NCI-H1105 (cell line): ENCODE results near the gene GAREM1.
"Not testable (repeated sequence)": the region's sequence is repeated elsewhere in the genome, so short reads cannot be mapped to it uniquely, and the experiment has no call there.

Experiments
- DNase-seq: peaks from one replicate; lab custom pipeline; 2025; lab: John Stamatoyannopoulos, UW

Gene GAREM1

DNA sequence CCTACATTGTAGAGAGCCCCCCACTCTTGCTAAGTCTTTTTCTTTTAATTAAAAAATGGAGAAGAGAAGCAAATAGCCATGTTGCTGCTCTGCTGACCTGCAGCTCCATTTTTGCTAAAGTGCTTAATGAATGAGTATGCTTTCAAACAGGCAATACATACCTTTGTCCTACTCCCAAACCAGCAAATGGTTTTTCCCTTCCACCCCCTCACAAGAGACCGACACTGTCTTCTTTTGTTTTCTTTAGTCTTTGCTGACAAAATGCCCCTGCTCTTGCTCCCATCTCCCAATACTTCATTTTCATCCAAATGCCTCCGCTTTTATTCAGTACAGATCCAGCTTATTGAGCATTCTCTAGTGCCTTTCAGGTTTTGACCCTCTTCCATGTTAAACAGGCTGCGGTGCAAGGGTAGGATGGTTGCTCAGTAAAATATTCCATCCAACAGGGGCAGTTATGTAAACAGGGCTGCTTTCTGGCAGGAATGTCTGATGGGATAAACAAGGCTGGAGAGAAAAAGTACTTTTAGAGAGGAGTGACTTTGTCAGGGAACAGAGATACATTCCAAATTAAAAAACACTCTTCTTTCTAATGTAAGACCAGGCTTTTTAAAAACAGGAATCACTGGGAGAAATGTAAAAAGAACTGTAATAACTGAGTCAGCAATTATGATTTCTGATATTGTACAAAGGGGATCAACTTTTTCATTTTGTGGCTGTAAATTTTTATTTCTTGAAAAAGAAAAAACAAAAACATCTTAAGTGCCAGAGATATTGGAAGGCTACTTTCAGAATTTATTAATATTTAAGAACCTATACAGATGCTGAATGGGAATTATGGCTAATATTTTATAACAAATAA is 144.0 kb downstream of the GAREM1 start:
- no peak for DNase-seq

DNA sequence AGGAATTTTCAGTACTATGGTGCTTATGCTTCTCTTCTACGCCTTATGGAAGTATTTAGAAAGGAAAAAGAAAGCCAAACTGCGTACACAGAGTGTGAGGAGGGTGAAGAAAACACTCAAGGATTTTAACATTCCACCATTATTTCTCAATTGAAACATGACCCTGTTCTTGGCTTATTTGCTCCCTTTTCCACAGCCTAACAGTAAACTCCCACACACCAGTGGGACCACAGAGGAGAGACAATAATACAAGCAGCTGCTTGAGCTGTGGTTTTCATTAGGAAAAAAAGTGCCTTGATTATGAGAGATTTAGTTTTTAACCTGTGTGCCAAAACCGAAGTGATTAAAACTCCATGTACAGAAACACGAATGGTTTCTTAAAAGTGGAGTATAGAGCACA is 146.5 kb downstream of the GAREM1 start:
- no peak for DNase-seq

DNA sequence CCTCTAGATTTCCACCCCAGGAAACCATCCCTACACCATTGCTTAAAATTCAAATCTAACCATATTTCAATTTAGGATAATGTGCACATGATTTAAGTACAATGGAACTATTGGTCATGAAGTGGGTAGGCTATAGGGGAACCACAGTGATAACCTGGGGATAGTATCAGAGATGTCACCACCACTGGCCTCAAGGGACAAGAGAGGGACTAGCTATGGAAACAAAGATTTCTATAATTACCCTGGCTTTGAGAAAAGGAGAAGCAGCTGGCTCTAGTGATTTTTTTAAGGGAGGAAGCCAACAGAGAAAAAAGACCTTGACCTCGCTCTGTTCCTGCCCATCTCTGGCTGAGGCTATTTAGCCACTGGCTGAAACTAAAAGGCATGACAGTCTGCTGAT is 148.9 kb downstream of the GAREM1 start:
- DNase-seq: no peak

DNA sequence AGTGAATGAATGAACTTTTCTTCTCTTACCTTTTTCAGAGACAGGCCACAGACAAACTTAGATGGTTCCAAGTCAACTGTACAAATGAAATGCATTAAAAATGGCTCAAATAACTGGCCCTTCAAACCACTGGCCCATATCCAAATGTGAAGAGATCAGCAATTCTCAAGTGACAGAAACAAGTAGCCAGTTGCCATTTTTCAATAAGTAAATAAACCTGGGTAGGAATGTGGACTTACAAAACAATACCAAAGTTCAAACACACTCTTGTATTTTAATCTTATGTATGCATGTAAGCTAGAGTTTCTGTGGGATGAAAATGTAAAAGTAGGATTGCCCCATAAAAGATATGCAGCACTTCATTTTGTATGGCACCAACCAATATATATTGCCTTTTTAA is 151.6 kb downstream of the GAREM1 start:
- no peak for DNase-seq

- no peak for DNase-seq
Observed at GRCh38 chr18:32318581-32318980, 152.1 kb downstream of the GAREM1 start.

- DNase-seq: no peak
Observed at GRCh38 chr18:32317651-32318050, 153.0 kb downstream of the GAREM1 start.

- no peak for DNase-seq
Observed at GRCh38 chr18:32315881-32316280, 154.8 kb downstream of the GAREM1 start.

GRCh38 chr18:32310774-32311173 is 159.9 kb downstream of the GAREM1 start:
- DNase-seq: no peak

DNA sequence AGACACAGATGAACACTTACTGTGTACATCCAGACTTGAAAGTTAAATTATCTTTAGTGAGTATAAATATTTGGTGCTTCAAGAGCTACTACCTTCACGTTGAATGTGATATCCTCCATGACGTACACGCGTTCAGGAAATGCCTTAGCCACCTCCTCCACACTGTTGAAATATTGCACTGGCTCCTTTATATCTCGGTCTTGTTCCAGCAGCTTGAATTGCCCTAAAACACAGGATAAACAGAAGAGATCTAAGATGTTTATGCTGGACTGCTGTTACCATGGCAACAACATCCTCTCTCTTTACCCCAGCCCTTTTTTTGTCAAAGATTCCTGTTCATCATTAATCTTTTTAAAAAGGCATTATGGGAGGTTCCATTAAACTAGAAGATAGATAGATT is 160.6 kb downstream of the GAREM1 start:
- DNase-seq: no peak

- DNase-seq: no peak
Observed at GRCh38 chr18:32308493-32309120, 162.1 kb downstream of the GAREM1 start.

- no peak for DNase-seq
Observed at GRCh38 chr18:32303400-32303799, 167.3 kb downstream of the GAREM1 start.

GRCh38 chr18:32302806-32303205 is 167.9 kb downstream of the GAREM1 start:
- no peak for DNase-seq

GRCh38 chr18:32301976-32302743 is 168.5 kb downstream of the GAREM1 start:
- DNase-seq: no peak

DNA sequence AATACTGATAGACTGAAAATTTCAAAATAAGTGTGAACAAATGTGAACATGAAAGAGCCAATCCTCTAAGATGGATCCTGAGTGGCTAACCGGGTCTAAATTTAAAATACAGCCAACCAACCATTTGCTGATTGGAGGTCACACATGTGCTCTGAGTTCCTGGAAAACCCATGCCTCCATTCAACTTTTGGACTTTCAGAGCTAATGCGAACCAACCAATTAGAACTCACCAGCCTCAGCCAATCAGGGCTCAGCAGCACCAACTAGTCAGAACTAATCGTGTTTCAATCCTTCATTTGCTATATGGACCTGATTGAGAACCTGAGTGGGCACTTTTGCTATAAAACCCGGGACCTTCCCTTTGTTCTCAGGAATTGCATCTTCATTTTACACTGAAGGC is 169.3 kb downstream of the GAREM1 start:
- no peak for DNase-seq

DNA sequence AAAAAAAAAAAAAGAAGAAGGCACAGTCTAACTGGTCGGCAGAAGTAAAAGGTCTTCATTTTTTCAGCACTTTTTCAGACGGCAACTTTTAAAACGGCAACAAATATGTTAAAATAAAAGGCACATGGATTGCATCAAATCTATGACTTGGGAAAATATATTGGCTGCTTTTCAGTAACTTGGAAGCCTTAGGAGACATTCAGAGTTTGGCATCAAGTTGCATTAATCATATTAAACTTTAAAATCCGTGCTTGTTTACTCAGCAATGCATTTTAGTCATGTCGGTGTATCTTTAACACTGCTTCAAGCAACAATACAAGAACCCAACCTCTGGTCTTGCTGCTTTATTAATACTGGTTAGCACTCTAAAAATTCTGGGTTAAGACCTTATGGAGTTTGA is 169.8 kb downstream of the GAREM1 start:
- no peak for DNase-seq

DNA sequence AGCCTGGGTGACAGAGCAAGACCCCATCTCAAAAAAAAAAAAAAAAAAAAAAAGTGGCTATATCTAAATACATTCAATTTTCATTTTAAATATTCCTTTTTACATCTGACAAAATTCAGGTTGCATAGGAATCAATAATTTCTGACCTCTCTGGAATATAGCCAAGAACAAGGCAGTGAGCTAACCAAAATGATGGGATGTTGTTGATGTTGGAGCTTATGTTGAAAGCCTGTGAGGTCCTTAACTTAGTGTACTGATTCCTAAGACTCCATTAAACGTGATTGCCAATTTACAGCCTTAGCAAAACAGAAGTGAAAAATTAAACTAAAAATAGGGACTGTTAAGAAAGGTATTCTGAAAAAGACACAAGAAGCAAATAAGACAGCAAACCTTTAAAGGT is 171.2 kb downstream of the GAREM1 start:
- no peak for DNase-seq

- DNase-seq: no peak
Observed at GRCh38 chr18:32298171-32298667, 172.5 kb downstream of the GAREM1 start.

DNA sequence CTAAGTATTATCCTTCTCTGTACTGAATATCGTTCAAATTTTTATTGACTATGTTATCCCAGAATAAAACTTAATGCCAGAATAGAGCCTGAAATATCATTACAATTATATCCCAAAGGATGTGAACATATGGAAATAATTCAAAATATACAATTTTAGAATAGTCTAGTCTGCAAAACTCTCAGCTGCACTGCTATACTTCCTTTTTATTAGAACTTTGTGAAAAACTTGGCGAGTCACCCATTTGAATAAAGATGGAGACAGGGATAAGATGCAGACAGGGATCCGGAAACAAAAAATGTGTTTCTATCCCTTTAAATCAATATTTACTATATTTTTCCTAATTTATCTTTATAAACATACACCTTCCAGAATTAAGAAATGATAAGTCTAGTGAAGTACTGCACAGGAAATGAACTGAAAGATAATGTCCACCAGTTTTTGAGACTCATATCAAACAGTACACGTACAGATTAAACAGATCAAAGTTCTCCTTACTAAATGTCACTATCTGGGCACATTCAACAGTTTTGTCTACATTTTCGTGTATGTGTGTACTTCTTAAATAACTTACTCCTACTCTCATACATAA is 173.0 kb downstream of the GAREM1 start:
- no peak for DNase-seq

- no peak for DNase-seq
Observed at GRCh38 chr18:32296851-32297250, 173.8 kb downstream of the GAREM1 start.

- DNase-seq: no peak
Observed at GRCh38 chr18:32295604-32296003, 175.1 kb downstream of the GAREM1 start.

GRCh38 chr18:32293107-32293506 is 177.6 kb downstream of the GAREM1 start:
- DNase-seq: no peak

DNA sequence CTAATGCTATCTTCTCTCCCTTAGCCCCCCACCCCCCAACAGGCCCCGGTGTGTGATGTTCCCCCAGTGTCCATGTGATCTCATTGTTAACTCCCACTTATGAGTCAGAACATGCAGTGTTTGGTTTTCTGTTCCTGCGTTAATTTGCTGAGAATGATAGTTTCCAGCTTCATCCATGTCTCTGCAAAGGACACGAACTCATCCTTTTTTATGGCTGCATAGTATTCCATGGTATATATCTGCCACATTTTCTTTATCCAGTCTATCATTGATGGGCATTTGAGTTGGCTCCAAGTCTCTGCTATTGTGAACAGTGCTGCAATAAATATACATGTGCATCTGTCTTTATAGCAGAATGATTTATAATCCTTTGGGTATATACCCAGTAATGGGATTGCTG is 179.1 kb downstream of the GAREM1 start:
- not testable (repeated sequence) for DNase-seq
